ENCODE measurements around the gene TSTD1. TPM values are rescaled to one million over a fixed set of nuclear protein-coding genes. Genes with fewer than 3 reads are reported as not detected.
A peak's percentile ranks its signal among the peaks of the same experiment; 100 is the strongest.

TSTD1 gene
- total RNA-seq: 10 to 100 TPM; 70.8 to 78.7 TPM

- H3K4me1 Mint-ChIP-seq (ENCODE audit: low read depth): peaks cover 61% of the 10 kb centered on the region
- CTCF ChIA-PET: interaction anchor here (0.6 to 3.5 kb wide), 9 partner anchors 8 to 314 kb away, joined by 3 to 41 read pairs (median 4); partner anchors contain the start of gene KLHDC9
- DNase-seq (peak; percentile 93), ATAC-seq (peak; percentile 85)
- H3K9me3 Mint-ChIP-seq: no peaks in the 10 kb centered on the region
- H3K36me3 Mint-ChIP-seq (ENCODE audit: low read depth): peaks cover 64% of the 10 kb centered on the region
- intact Hi-C loops (cut with micrococcal nuclease): no loop called here
- no peaks in the 10 kb centered on the region for H3K27me3 Mint-ChIP-seq
- H3K27ac Mint-ChIP-seq: peak within 1 kb of the TSS; percentile 96
- peak within 1 kb of the TSS; percentile 91 for H3K4me3 Mint-ChIP-seq
- POLR2A ChIA-PET: interaction anchor here (0.8 to 3.0 kb wide), 11 partner anchors 8 to 305 kb away, joined by 3 to 11 read pairs (median 5); partner anchors contain the start of genes ARHGAP30, DEDD and USF1
- TF ChIP-seq CTCF (IDR thresholded peaks at IDR 0.05): no peak
Observed at GRCh38 chr1:161038523-161039153, at the start of gene TSTD1. Gene TSTD1, minus strand, starts transcription at chr1:161038964. Its CDS starts 75 bp downstream, at chr1:161038889.

GRCh38 chr1:161086457-161086856 lies 47.7 kb upstream of the TSTD1 start:
- intact Hi-C loops (cut with micrococcal nuclease): no loop called here

GRCh38 chr1:161085165-161085564 lies 46.4 kb upstream of the TSTD1 start:
- Mint-ChIP-seq H3K4me1 (ENCODE audit: low read depth) (peaks cover 3% of the 10 kb centered on the region), H3K4me3 (no peak overlapping the region), H3K9me3 (no peaks in the 10 kb centered on the region), H3K27ac (no peak overlapping the region), H3K27me3 (no peaks in the 10 kb centered on the region), H3K36me3 (ENCODE audit: low read depth) (no peaks in the 10 kb centered on the region)
- intact Hi-C loops (cut with micrococcal nuclease): no loop called here
- ChIA-PET CTCF (interaction anchor here (0.7 to 4.7 kb wide), 4 partner anchors 12 to 16 kb away, joined by 3 to 34 read pairs (median 10); partner anchors contain the start of genes ARHGAP30 and KLHDC9), POLR2A (interaction anchor here (1.2 to 1.8 kb wide), 3 partner anchors 12 to 39 kb away, joined by 4 to 7 read pairs (median 4); partner anchors contain the start of genes ARHGAP30 and USF1)
- TF ChIP-seq CTCF (IDR thresholded peaks at IDR 0.05): no peak
- no peak for ATAC-seq
- no peak for DNase-seq

More at GRCh38 chr1:161086457-161086856, 47.7 kb upstream of the TSTD1 start:
- Mint-ChIP-seq H3K36me3 (ENCODE audit: low read depth) (no peaks in the 10 kb centered on the region), H3K27ac (no peak overlapping the region), H3K9me3 (no peaks in the 10 kb centered on the region), H3K4me3 (no peak overlapping the region), H3K4me1 (ENCODE audit: low read depth) (peaks cover 16% of the 10 kb centered on the region), H3K27me3 (no peaks in the 10 kb centered on the region)
- ChIA-PET POLR2A (interaction anchor here (1.1 to 1.3 kb wide), 2 partner anchors 10 to 12 kb away, joined by 4 to 8 read pairs; partner anchors contain the start of gene KLHDC9), CTCF (interaction anchor here (1.2 to 4.7 kb wide), 4 partner anchors 9 to 16 kb away, joined by 3 to 34 read pairs (median 10); partner anchors contain the start of genes ARHGAP30 and KLHDC9)
- DNase-seq (no peak), ATAC-seq (no peak)
- TF ChIP-seq CTCF (IDR thresholded peaks at IDR 0.05): no peak

- POLR2A ChIA-PET: interaction anchor here (1.2 to 1.8 kb wide), 4 partner anchors 13 to 39 kb away, joined by 3 to 7 read pairs (median 4); partner anchors contain the start of genes ARHGAP30 and USF1
- Mint-ChIP-seq H3K9me3 (no peaks in the 10 kb centered on the region), H3K36me3 (ENCODE audit: low read depth) (no peaks in the 10 kb centered on the region), H3K27me3 (no peaks in the 10 kb centered on the region), H3K4me1 (ENCODE audit: low read depth) (no peaks in the 10 kb centered on the region), H3K4me3 (no peak overlapping the region), H3K27ac (no peak overlapping the region)
- no peak for TF ChIP-seq CTCF (IDR thresholded peaks at IDR 0.05)
- intact Hi-C loops (cut with micrococcal nuclease): no loop called here
- CTCF ChIA-PET: interaction anchor here (0.7 to 4.7 kb wide), 4 partner anchors 11 to 16 kb away, joined by 3 to 34 read pairs (median 10); partner anchors contain the start of genes ARHGAP30 and KLHDC9
- ATAC-seq (no peak), DNase-seq (no peak)
Observed at GRCh38 chr1:161084597-161084988, 45.8 kb upstream of the TSTD1 start.
